Upper lobe of left lung (tissue), 6 donors: Measurements from ENCODE around the gene CCNQ. TPM values are rescaled to one million over a fixed set of nuclear protein-coding genes. Genes with fewer than 3 reads are reported as not detected.

ENCODE experiments used
- ATAC-seq, 2 donors: fragments of 200-7000 bp; cut with Tn5 transposase; one replicate each; pipeline ENCODE4 v1.9.1; 2022; ENCODE audit warnings: mild to moderate bottlenecking in 2 of 2, moderate library complexity in 2 of 2; ENCODE audit not compliant: low FRiP score in 2 of 2
- DNase-seq, 2 donors: peaks; one replicate each; pipeline ENCODE4 v3.0.0-alpha.2; 2019 to 2020
- H3K27ac ChIP-seq, 4 donors: fragments of 200-600 bp; sonication (generic); one replicate each; pipeline ENCODE4 v1.5.1; 2016 to 2019
- H3K27me3 ChIP-seq, 4 donors: fragments of 200-600 bp; sonication (generic); one replicate each; pipeline ENCODE4 v1.5.1; 2017 to 2019
- H3K36me3 ChIP-seq, 4 donors: fragments of 200-600 bp; sonication (generic); one replicate each; pipeline ENCODE4 v1.5.1; 2016 to 2019
- H3K4me1 ChIP-seq, 4 donors: fragments of 200-600 bp; sonication (generic); one replicate each; pipeline ENCODE4 v1.5.1; 2018 to 2019
- H3K4me3 ChIP-seq, 4 donors: fragments of 200-600 bp; sonication (generic); one replicate each; pipeline ENCODE4 v1.5.1; 2017 to 2019; ENCODE audit warnings: mild to moderate bottlenecking in 2 of 4, moderate library complexity in 1 of 4
- H3K9me3 ChIP-seq, 4 donors: fragments of 200-600 bp; sonication (generic); one replicate each; pipeline ENCODE4 v1.5.1; 2018 to 2019
- EP300 ChIP-seq, 4 donors: sonication (generic); formaldehyde crosslinking; IDR thresholded peaks; one replicate each; pipeline ENCODE4 v1.5.1; 2017; ENCODE audit warnings: antibody characterized with exemption in 4 of 4, control low read depth in 2 of 4
- POLR2A ChIP-seq, 4 donors: fragments of 450-650 bp; IDR thresholded peaks; one replicate each; pipeline ENCODE4 v1.5.1; 2016 to 2017; ENCODE audit warnings: antibody characterized with exemption in 4 of 4, mild to moderate bottlenecking in 2 of 4
- POLR2AphosphoS5 ChIP-seq, 2 donors: sonication (generic); formaldehyde crosslinking; IDR thresholded peaks; one replicate each; pipeline ENCODE4 v1.5.1; 2017; ENCODE audit warnings: antibody characterized with exemption in 2 of 2
- WGBS, 2 donors: methylation state at CpG; one replicate each; pipeline ENCODE4 v1.1.5; 2017 to 2018; 5-methylcytosine and 5-hydroxymethylcytosine counted together
- total RNA-seq, 6 donors: library from RNA; depleted of rRNA in 4 of 6; stranded (reverse); fragments of >200 nt in 4 of 6; gene quantifications; one replicate each; pipeline versions ENCODE4 v1.1.0 to v1.2.1, GENCODE V29; 2016 to 2021
- TF ChIP-seq, protein P1 (sequence below), 6 experiments: fragments of 450-650 bp in 4 of 6; fragments of 200-600 bp in 2 of 6; sonication (generic) in 2 of 6; IDR thresholded peaks; one replicate each; pipeline ENCODE4 v1.5.1; 2016 to 2019; ENCODE audit warnings: antibody characterized with exemption in 6 of 6
- donor health status: DM: no; HTN: no; CAD: no; lungs with moderate emphysema.
- donor health status: DM: no; HTN: yes; CAD: no; lungs with severe emphysema.

CCNQ gene
- total RNA-seq, 6 donors from 2014 or later, result 13.4 to 48.2 (median 24.6) TPM

DNA sequence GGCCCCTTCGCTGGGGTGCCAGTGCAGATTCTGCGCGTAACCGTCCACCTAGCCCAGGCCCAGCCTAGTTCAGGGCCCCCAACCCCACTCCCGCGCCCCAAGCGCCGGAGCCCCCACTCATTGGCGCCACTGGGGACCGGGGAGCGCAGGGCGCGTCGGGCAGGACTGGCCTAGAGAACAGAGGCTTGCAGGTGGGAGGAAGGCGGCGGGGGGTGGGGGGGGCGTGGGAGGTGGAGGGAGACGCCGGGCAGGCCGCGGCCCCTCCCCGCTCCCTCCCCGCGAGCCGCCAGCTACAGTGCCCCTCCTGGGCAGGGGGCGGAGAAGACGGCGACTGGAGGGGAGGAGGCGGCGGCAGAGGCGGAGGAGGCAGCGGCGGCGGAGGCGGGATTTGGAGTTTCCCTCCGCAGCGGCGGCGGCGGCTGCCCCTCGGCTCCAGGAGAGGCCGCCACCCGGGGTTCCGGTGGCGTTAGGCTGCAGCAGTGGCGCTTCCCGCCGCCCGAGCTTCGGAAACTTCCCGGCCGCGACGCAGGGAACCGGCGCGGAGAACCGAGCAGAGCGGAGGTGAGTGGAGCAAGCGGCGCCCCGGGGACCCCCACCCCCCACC lies 43.2 kb upstream of the CCNQ start:
- H3K9me3 ChIP-seq, result peaks cover 0 to 3% (median 0%) of the 10 kb centered on the region in 4 donors
- H3K36me3 ChIP-seq, result no peaks in the 10 kb centered on the region
- H3K4me1 ChIP-seq, result peaks cover 0 to 39% (median 18%) of the 10 kb centered on the region in 4 donors
- DNase-seq (no peak), ATAC-seq (no peak)
- peak overlapping the region in 3 of 4 donors; percentile 6 to 30 (median 21) for H3K4me3 ChIP-seq
- WGBS, 2 donors, result 26% methylated on average over 46 of the region's 62 CpGs; no CpG with 5 or more reads in 1 of the 2 donors
- H3K27me3 ChIP-seq, result peaks cover 0 to 50% (median 5%) of the 10 kb centered on the region in 4 donors
- no peak overlapping the region for H3K27ac ChIP-seq
- TF ChIP-seq POLR2A (IDR thresholded peaks at IDR 0.05) (no peak), EP300 (IDR thresholded peaks at IDR 0.05) (no peak), POLR2AphosphoS5 (IDR thresholded peaks at IDR 0.05) (no peak)
- TF ChIP-seq, protein P1, sequence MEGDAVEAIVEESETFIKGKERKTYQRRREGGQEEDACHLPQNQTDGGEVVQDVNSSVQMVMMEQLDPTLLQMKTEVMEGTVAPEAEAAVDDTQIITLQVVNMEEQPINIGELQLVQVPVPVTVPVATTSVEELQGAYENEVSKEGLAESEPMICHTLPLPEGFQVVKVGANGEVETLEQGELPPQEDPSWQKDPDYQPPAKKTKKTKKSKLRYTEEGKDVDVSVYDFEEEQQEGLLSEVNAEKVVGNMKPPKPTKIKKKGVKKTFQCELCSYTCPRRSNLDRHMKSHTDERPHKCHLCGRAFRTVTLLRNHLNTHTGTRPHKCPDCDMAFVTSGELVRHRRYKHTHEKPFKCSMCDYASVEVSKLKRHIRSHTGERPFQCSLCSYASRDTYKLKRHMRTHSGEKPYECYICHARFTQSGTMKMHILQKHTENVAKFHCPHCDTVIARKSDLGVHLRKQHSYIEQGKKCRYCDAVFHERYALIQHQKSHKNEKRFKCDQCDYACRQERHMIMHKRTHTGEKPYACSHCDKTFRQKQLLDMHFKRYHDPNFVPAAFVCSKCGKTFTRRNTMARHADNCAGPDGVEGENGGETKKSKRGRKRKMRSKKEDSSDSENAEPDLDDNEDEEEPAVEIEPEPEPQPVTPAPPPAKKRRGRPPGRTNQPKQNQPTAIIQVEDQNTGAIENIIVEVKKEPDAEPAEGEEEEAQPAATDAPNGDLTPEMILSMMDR (IDR thresholded peaks at IDR 0.05), result no peak

DNA sequence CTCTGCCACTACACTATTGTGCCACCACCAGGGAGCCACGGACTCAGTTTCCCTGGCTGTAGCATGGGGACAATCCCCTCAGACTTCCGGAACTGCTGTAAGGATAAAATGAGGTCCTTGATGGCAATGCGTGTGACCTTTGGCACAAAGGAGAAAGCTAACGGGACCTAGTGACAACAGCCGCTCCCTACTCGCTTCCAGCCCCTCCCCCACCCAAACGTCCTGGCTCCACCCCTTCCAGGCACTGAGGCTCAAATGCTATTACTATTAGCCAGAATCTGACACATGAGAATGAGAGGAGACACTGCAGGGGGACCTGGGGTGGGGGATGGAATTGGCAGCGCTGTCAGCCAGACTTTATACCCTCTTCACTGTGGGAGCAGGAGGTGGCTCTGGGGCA lies 42.7 kb upstream of the CCNQ start:
- H3K27ac ChIP-seq, result no peak overlapping the region
- WGBS, 2 donors, result 30% methylated on average over 8 of the region's 8 CpGs; no CpG with 5 or more reads in 1 of the 2 donors
- DNase-seq (no peak), ATAC-seq (no peak)
- H3K9me3 ChIP-seq, result peaks cover 0 to 3% (median 0%) of the 10 kb centered on the region in 4 donors
- no peak overlapping the region for H3K4me3 ChIP-seq
- TF ChIP-seq EP300 (IDR thresholded peaks at IDR 0.05), result no peak
- no peak for TF ChIP-seq POLR2A (IDR thresholded peaks at IDR 0.05)
- TF ChIP-seq, protein P1 (IDR thresholded peaks at IDR 0.05), result no peak
- TF ChIP-seq POLR2AphosphoS5 (IDR thresholded peaks at IDR 0.05), result no peak
- peaks cover 0 to 45% (median 5%) of the 10 kb centered on the region in 4 donors for H3K27me3 ChIP-seq
- H3K36me3 ChIP-seq, result no peaks in the 10 kb centered on the region
- H3K4me1 ChIP-seq, result peaks cover 0 to 34% (median 15%) of the 10 kb centered on the region in 4 donors

DNA sequence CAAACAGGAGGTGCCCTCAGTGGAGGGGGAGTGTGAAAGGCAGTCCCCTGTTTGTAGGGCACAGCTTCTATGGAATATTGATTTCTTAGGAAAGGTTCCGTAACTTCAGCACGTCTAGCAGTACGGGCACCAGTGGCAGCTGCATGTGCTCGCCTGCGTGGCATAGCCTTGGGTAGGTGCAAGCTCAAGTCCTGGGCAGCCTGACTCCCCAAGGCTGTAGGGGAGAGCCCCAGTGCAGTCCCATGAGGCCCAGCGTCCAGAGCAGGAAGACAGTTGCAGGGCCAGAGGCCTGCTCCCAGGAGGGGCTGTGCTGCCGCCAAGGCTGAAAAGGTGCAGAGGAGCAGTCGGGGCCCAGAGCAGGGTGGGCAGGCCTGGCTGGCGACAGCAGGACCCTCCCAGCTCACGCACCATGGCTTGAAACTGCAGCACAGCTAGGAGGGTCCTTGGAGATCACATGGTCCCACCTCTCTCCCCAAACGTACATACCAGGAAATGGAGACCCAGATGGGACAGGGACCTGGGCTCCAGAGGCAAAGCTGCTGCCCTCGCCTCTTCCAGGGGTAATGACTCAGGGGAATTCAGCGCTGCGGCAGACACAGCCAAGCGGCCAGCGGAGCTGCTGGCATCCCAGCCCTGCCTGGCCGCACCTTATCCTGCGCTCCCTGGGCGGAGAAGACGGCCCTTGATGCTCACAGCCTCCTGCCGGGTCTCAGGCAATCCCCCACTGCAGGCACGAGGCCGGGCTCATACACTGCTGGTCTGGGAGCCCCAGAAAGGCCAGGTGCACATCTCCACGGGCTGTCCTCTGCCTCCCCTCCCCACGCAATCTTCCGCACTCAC lies 42.0 kb upstream of the CCNQ start:
- peaks cover 0 to 3% (median 0%) of the 10 kb centered on the region in 4 donors for H3K9me3 ChIP-seq

DNA sequence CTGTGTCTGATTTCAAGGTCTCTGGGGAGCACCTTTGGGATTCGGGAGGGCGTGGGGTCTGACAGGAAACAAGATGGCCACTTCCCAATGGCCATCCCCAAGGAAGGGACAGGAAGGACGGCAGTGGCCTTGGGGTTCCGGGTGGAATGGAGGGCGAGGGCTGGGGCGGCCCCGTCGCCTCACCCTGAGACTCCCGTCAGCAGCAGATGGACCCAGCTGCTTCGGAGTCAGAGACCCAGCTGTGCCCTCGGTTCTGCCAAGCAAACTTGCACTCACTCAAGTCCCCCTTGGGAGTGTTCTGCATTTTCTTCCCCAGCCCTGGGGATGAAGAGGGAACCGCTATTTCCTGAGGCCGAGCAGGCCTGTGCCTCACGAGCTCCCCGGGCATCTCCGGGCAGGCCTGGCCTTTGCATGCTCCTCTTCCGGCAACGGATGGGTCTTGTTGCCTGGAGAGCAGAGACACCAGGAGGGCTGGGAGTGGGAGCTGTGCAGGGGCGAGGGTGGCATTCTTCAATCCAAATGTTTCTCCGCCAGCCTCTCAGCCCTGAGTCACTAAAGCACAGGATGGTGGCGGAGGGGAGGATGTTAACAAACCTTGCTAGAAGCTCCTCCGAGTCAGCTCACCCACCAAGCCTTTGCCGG lies 41.2 kb upstream of the CCNQ start:
- Histone ChIP-seq H3K4me1 (peaks cover 0 to 34% (median 15%) of the 10 kb centered on the region in 4 donors), H3K36me3 (no peaks in the 10 kb centered on the region), H3K27ac (no peak overlapping the region), H3K27me3 (peaks cover 0 to 35% (median 5%) of the 10 kb centered on the region in 4 donors), H3K4me3 (no peak overlapping the region), H3K9me3 (peaks cover 0 to 3% (median 0%) of the 10 kb centered on the region in 4 donors)
- no peak for TF ChIP-seq POLR2A (IDR thresholded peaks at IDR 0.05)
- TF ChIP-seq POLR2AphosphoS5 (IDR thresholded peaks at IDR 0.05), result no peak
- TF ChIP-seq, protein P1 (IDR thresholded peaks at IDR 0.05), result no peak
- TF ChIP-seq EP300 (IDR thresholded peaks at IDR 0.05), result no peak
- WGBS, 2 donors, result 60 to 80% methylated on average over 2 to 23 of the region's 23 CpGs
- ATAC-seq, result no peak
- DNase-seq, result no peak

More for the DNA sequence above, 42.0 kb upstream of the CCNQ start:
- H3K27ac ChIP-seq, result no peak overlapping the region
- peaks cover 0 to 34% (median 15%) of the 10 kb centered on the region in 4 donors for H3K4me1 ChIP-seq
- H3K36me3 ChIP-seq, result no peaks in the 10 kb centered on the region
- DNase-seq (no peak), ATAC-seq (no peak)
- TF ChIP-seq, protein P1 (IDR thresholded peaks at IDR 0.05), result no peak
- TF ChIP-seq POLR2AphosphoS5 (IDR thresholded peaks at IDR 0.05) (no peak), EP300 (IDR thresholded peaks at IDR 0.05) (no peak), POLR2A (IDR thresholded peaks at IDR 0.05) (no peak)
- peaks cover 0 to 42% (median 5%) of the 10 kb centered on the region in 4 donors for H3K27me3 ChIP-seq
- no peak overlapping the region for H3K4me3 ChIP-seq
- 63 to 80% methylated on average over 2 to 26 of the region's 26 CpGs for WGBS, 2 donors
